Activated T-helper 2 cell treated with anti-CD3 and anti-CD28 coated beads, Interferon-gamma antibody, Interleukin-2, Interleukin-4, amounts not matched to agents 10 μg/mL and 5 μg/mL and 100 μg/mL, durations not matched to agents 14 hours and 24 hours and 36 hours (primary cell): Measurements from ENCODE around the gene TMEM247. TPM values are rescaled to one million over a fixed set of nuclear protein-coding genes. Genes with fewer than 3 reads are reported as not detected.
A peak's percentile ranks its signal among the peaks of the same experiment; 100 is the strongest.

Source experiments
- DNase-seq: peaks from one replicate; pipeline ENCODE4 v3.0.0; 2021; ENCODE audit warnings: low spot score
- H3K27ac Mint-ChIP-seq: one replicate; pipeline ENCODE4 v1.8.0; 2021; ENCODE audit warnings: mixed read lengths
- H3K27me3 Mint-ChIP-seq: one replicate; pipeline ENCODE4 v1.8.0; 2021; ENCODE audit warnings: low read depth, mixed read lengths
- H3K36me3 Mint-ChIP-seq: one replicate; pipeline ENCODE4 v1.8.0; 2021; ENCODE audit warnings: low read depth, mixed read lengths
- H3K4me1 Mint-ChIP-seq: one replicate; pipeline ENCODE4 v1.8.0; 2021; ENCODE audit warnings: low read depth, mixed read lengths
- H3K4me3 Mint-ChIP-seq: one replicate; pipeline ENCODE4 v1.8.0; 2021; ENCODE audit warnings: low read depth, mild to moderate bottlenecking, moderate library complexity, mixed read lengths
- H3K9me3 Mint-ChIP-seq: one replicate; pipeline ENCODE4 v1.8.0; 2021; ENCODE audit warnings: mixed read lengths
- intact Hi-C: fragments of 100-400 bp; cut with micrococcal nuclease; formaldehyde crosslinking; loops from one replicate; pipeline ENCODE4 v1.15.1; 2023
- total RNA-seq: library from RNA; stranded (reverse); gene quantifications from 2 replicates; pipeline ENCODE4 v1.2.3, GENCODE V29; 2022

The TMEM247 gene
- total RNA-seq, 1 donor from 2014 or later, result not detected

DNA sequence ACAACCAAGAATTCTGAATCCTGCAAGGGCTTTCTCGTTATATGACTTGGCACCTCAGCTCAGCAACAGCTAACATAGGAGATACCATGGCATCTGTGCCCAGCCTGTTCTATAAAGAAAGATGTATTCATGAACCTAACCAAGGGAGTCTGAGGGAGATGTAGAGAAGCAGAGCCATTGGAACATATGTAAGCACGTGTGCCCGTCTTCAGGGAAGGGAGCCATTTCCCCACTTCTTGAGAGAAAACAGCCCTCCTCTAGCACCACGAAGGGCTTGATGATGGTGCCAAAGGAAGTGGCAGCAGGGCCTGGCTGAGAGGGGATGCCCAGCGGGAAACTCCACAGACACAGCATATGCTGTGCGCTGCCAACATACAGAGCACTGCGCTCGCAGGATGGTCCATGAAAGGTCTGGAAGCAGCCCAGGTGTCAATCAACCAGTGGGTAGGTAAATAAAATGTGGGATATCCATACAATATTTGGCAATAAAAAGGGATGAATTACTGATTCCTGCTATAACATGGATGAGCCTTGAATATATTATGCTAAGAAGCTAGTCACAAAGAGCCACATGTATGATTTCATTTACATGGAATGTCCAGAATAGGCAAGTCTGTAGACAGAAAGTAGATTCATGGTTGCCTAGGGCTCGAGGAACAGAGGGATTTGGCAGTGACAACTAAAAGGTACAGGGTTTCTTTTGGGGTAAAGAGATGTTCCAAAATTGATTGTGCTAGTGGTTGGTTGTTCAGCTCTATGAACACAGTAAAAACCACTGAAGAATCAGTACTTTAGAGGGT is 16.1 kb downstream of the TMEM247 start:
- H3K9me3 Mint-ChIP-seq, result no peaks in the 10 kb centered on the region
- no peak for DNase-seq
- intact Hi-C loops, result no loop called here
- peaks cover 24% of the 10 kb centered on the region for H3K4me1 Mint-ChIP-seq
- peaks cover 15% of the 10 kb centered on the region for H3K27me3 Mint-ChIP-seq
- no peak overlapping the region for H3K27ac Mint-ChIP-seq
- no peaks in the 10 kb centered on the region for H3K36me3 Mint-ChIP-seq
- no peak overlapping the region for H3K4me3 Mint-ChIP-seq

DNA sequence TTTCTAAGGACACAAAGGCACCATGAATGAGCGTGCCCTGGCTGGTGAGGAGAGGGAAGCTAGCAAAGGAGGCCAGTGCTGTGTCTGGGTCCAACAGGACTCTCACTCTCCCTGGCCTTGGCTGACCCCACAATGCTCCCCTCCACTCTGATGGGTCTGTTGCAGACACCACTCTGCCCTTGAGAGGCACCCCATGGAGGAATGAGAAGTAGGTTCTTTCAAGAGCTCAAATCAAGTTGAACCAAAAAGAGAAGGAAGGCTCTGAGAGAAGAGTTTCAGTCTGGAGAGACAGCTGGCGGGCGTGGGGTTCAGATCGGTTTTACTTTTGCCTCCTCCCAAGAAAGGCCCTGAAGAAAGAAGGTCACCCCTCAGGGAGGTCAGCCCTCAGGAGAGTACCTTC is 18.4 kb downstream of the TMEM247 start:
- Mint-ChIP-seq H3K4me1 (peaks cover 22% of the 10 kb centered on the region), H3K27me3 (peaks cover 17% of the 10 kb centered on the region), H3K36me3 (no peaks in the 10 kb centered on the region), H3K9me3 (no peaks in the 10 kb centered on the region), H3K4me3 (no peak overlapping the region), H3K27ac (no peak overlapping the region)
- intact Hi-C loops, result no loop called here
- DNase-seq, result no peak

DNA sequence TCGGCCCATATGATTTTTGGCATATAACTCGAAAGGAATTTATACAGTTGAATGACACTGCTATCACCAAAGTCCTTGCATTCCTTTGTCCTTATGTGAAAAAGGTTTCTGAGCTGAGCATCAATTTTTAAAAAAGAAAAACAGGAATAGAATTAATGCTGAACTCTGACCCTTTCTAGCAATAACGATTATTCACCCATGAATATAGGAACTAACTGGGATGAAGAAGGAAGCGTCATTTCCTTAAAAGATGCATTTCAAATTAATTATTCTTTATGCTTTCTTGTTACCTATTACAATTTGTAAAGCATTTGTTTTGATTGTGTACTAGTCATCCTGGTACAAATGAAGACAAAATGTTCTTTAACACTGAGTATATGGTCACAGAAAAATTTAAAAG is 19.3 kb downstream of the TMEM247 start:
- intact Hi-C loops, result no loop called here
- Mint-ChIP-seq H3K27me3 (peaks cover 19% of the 10 kb centered on the region), H3K36me3 (no peaks in the 10 kb centered on the region), H3K4me1 (peaks cover 14% of the 10 kb centered on the region), H3K27ac (no peak overlapping the region), H3K4me3 (peak overlapping the region; percentile 61), H3K9me3 (no peaks in the 10 kb centered on the region)
- DNase-seq, result no peak

- no peak for DNase-seq
- no peaks in the 10 kb centered on the region for H3K9me3 Mint-ChIP-seq
- peak overlapping the region; percentile 89 for H3K4me3 Mint-ChIP-seq
- H3K4me1 Mint-ChIP-seq, result peaks cover 10% of the 10 kb centered on the region
- H3K36me3 Mint-ChIP-seq, result no peaks in the 10 kb centered on the region
- no peak overlapping the region for H3K27ac Mint-ChIP-seq
- H3K27me3 Mint-ChIP-seq, result peaks cover 19% of the 10 kb centered on the region
- intact Hi-C loops, result no loop called here
Observed at GRCh38 chr2:46499392-46499785, 20.0 kb downstream of the TMEM247 start.

- intact Hi-C loops, result no loop called here
Observed at GRCh38 chr2:46500801-46501200, 21.4 kb downstream of the TMEM247 start.

DNA sequence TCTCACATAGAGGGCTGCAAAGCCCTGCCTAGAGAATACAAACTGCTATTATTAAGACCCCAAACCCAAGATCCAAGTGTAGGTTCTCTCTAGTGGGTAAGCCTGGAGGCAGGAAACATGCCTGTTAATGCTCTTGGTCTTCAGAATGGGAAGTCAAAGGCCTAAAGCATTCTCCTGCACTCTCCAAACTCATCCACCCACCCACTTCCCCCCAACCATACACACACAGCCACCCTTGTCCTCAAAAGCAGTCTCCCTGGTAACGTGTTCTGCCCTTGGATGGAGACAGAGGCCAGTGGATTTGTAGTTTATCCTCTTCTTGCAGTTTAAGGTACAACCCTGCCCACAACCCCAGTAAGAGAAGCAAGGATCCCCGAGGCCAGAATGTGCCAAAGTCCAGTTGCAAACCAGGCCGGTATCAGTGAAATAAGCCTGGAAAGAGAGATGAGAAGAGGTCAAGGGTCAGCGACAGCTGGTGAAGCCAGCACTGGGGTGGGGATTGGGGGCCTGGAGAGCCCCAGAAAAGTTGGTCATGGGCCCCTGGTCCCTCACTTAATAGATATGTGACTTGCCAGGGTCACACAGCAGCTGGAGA is 23.0 kb downstream of the TMEM247 start:
- no peaks in the 10 kb centered on the region for H3K36me3 Mint-ChIP-seq
- no peak overlapping the region for H3K4me3 Mint-ChIP-seq
- peaks cover 19% of the 10 kb centered on the region for H3K27me3 Mint-ChIP-seq
- peaks cover 10% of the 10 kb centered on the region for H3K4me1 Mint-ChIP-seq
- no peak for DNase-seq
- no peak overlapping the region for H3K27ac Mint-ChIP-seq
- no peaks in the 10 kb centered on the region for H3K9me3 Mint-ChIP-seq
- intact Hi-C loops, result no loop called here

More at GRCh38 chr2:46500801-46501200, 21.4 kb downstream of the TMEM247 start:
- Mint-ChIP-seq H3K4me1 (peaks cover 10% of the 10 kb centered on the region), H3K36me3 (no peaks in the 10 kb centered on the region), H3K4me3 (no peak overlapping the region), H3K27ac (no peak overlapping the region), H3K9me3 (no peaks in the 10 kb centered on the region), H3K27me3 (peaks cover 19% of the 10 kb centered on the region)
- DNase-seq, result no peak

DNA sequence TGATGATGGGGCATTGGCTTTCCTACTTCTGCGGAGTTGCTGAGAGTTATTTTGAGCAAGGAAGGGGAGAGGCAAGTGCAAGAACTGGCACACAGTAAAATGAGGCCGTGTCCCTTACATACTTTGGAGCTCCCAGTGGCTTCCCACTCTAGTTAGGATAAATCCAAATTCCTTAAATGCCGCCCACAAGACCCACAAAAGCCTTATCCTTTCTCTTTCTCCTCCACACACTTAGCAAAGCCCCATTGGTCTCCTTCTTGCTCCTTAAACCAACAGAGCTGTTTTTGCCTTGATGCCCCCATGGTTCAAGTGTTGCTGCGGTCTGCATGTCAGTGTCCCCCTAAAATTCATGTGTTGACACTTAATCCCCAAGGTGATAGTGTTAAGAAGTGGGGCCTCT is 24.3 kb downstream of the TMEM247 start:
- Mint-ChIP-seq H3K27ac (no peak overlapping the region), H3K27me3 (peaks cover 10% of the 10 kb centered on the region), H3K36me3 (no peaks in the 10 kb centered on the region), H3K4me1 (peaks cover 10% of the 10 kb centered on the region), H3K4me3 (no peak overlapping the region), H3K9me3 (no peaks in the 10 kb centered on the region)
- intact Hi-C loops, result no loop called here
- no peak for DNase-seq

DNA sequence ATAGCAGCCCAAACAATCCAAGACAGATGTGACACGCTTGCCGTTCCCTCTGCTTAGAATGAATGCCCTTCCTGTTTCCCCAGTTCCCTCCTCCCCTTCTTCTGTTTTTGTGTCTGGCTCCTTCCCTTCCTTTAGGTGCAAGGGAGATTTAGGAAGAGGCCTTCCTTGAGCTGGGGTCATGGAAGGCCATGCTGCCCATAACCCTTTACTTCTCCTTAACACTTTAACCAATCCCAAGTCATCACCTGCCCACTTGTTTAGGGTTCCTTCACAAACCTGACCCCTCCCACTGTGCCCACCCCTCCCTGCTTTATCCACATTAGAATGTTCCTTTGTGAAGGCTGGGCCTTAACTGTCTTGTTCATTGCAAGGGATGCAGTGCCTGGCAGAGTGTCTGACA is 24.9 kb downstream of the TMEM247 start:
- no peak overlapping the region for H3K4me3 Mint-ChIP-seq
- no peaks in the 10 kb centered on the region for H3K9me3 Mint-ChIP-seq
- peaks cover 7% of the 10 kb centered on the region for H3K27me3 Mint-ChIP-seq
- no peak overlapping the region for H3K27ac Mint-ChIP-seq
- no peaks in the 10 kb centered on the region for H3K36me3 Mint-ChIP-seq
- intact Hi-C loops, result no loop called here
- H3K4me1 Mint-ChIP-seq, result peaks cover 8% of the 10 kb centered on the region
- DNase-seq, result no peak

- no peak for DNase-seq
- Mint-ChIP-seq H3K4me1 (peaks cover 6% of the 10 kb centered on the region), H3K9me3 (no peaks in the 10 kb centered on the region), H3K36me3 (no peaks in the 10 kb centered on the region), H3K27me3 (peaks cover 7% of the 10 kb centered on the region), H3K27ac (no peak overlapping the region), H3K4me3 (no peak overlapping the region)
- intact Hi-C loops, result no loop called here
Observed at GRCh38 chr2:46504685-46505471, 25.5 kb downstream of the TMEM247 start.

GRCh38 chr2:46505472-46505783 is 26.1 kb downstream of the TMEM247 start:
- peaks cover under 1% of the 10 kb centered on the region for H3K4me1 Mint-ChIP-seq
- H3K36me3 Mint-ChIP-seq, result no peaks in the 10 kb centered on the region
- no peak for DNase-seq
- peaks cover 4% of the 10 kb centered on the region for H3K27me3 Mint-ChIP-seq
- H3K9me3 Mint-ChIP-seq, result no peaks in the 10 kb centered on the region
- H3K27ac Mint-ChIP-seq, result no peak overlapping the region
- H3K4me3 Mint-ChIP-seq, result no peak overlapping the region
- intact Hi-C loops, result no loop called here

DNA sequence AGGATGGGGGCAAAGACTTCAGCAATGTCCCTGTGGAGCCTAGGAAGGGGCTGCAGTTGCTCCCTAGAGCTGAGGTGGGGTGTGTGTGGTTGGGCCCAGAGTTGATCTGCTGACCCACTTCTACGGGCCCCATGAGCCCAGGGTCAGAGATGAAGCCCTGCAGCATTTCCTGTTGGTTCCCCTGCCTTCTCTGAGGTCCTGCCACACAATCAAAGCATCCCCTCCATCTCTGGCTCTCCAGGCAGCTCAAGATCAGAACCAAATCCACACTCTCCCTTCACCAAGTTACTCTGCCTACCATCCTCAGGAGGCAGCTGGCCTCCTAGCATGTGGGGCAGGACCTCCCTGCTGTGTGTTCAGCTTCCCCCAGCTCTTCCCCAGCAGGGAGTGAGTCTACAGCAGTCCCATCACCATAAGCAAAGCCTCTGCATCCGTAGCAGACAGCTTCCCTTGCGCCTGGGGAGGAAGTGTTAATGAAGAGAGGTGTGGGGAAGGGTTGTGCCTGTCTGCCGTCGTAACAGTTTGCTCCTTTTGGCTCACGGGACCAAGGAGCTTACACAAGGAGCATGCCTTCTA is 26.9 kb downstream of the TMEM247 start:
- no peaks in the 10 kb centered on the region for H3K36me3 Mint-ChIP-seq
- peaks cover 4% of the 10 kb centered on the region for H3K27me3 Mint-ChIP-seq
- no peaks in the 10 kb centered on the region for H3K9me3 Mint-ChIP-seq
- no peak overlapping the region for H3K4me3 Mint-ChIP-seq
- H3K27ac Mint-ChIP-seq, result no peak overlapping the region
- H3K4me1 Mint-ChIP-seq, result no peaks in the 10 kb centered on the region
- DNase-seq, result no peak
- intact Hi-C loops, result no loop called here

DNA sequence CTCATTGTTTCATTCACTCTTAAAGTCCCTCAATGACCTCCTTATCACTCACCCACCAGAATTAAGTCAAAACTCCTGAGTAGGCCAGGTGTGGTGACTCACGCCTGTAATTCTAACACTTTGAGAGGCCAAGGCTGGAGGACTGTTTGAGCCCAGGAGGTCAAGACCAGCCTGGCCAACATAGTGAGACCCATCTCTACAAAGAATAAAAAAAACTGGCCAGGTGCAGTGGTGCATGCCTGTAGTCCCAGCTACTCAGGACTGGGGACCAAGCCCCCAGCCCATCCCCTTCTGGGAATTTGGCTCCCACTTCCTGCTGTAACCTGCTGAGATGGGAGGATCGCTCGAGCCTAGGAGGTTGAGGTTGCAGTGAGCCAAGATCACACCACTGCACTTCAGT is 28.9 kb downstream of the TMEM247 start:
- DNase-seq, result no peak
- Mint-ChIP-seq H3K36me3 (no peaks in the 10 kb centered on the region), H3K4me3 (no peak overlapping the region), H3K27me3 (peaks cover 1% of the 10 kb centered on the region), H3K4me1 (peaks cover 2% of the 10 kb centered on the region), H3K9me3 (no peaks in the 10 kb centered on the region), H3K27ac (no peak overlapping the region)
- intact Hi-C loops, result no loop called here

DNA sequence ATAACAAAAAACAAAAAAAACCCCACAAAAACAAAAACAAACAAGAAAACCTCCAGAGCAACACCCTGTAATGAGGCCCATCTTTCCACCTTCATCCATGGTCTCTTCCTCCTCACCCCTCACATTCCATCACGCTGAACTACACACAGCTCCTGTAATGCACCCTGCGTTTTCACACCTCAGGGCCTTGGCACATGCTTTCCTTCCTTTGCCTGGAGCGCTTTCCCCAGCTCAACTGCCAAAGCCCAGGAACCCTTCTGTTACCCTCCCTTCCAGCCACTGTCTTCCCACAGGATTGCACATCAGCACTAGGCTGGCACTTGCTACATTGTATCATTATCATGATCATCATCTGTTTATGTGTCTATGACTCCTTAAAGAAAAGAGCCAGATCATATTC is 29.4 kb downstream of the TMEM247 start:
- Mint-ChIP-seq H3K36me3 (no peaks in the 10 kb centered on the region), H3K4me1 (peaks cover 2% of the 10 kb centered on the region), H3K4me3 (no peak overlapping the region), H3K9me3 (no peaks in the 10 kb centered on the region), H3K27me3 (peaks cover 1% of the 10 kb centered on the region), H3K27ac (no peak overlapping the region)
- DNase-seq, result no peak
- intact Hi-C loops, result no loop called here
